T-helper 2 cell treated with Interferon-gamma antibody and Interleukin-4, amounts not matched to agents 100 ng/mL and 5 ng/mL, for 36 hours (primary cell): Measurements from ENCODE around the gene NELFE. TPM values are rescaled to one million over a fixed set of nuclear protein-coding genes. Genes with fewer than 3 reads are reported as not detected.
"Not testable (repeated sequence)": the region's sequence is repeated elsewhere in the genome, so short reads cannot be mapped to it uniquely, and the experiment has no call there.

Experiments
- intact Hi-C: fragments of 100-400 bp; cut with micrococcal nuclease; formaldehyde crosslinking; loops from one replicate; pipeline ENCODE4 v1.15.1; 2023
- total RNA-seq: library from RNA; stranded (reverse); gene quantifications from 2 replicates; pipeline ENCODE4 v1.2.3, GENCODE V29; 2022

NELFE gene
- total RNA-seq, 1 donor from 2014 or later = 75.8 TPM

DNA sequence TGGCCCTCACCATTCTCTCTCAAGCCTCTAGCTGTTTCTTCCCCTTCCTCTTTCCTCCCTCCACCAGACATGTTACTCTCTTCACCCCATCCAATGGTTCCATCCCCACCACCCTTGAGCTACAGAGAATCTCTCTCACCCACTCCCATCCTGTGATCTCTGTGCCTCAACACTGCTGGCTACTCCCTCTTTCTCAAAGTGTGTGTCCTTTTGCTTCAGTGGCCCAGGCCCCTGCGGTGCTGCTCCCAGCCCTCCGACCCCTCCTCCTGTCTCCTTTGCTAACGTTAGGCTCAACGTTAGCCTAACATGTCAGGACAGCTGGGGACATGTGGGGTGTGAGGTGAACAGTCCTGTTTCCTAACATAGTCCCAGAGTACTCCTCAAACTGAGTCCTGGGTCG lies 5.9 kb downstream of the NELFE start:
- intact Hi-C loops = loop anchor here (10.0 kb wide), 1 partner anchor 408 kb away; the partner anchor contains the start of genes ATP6V1G2, DDX39B and NFKBIL1

DNA sequence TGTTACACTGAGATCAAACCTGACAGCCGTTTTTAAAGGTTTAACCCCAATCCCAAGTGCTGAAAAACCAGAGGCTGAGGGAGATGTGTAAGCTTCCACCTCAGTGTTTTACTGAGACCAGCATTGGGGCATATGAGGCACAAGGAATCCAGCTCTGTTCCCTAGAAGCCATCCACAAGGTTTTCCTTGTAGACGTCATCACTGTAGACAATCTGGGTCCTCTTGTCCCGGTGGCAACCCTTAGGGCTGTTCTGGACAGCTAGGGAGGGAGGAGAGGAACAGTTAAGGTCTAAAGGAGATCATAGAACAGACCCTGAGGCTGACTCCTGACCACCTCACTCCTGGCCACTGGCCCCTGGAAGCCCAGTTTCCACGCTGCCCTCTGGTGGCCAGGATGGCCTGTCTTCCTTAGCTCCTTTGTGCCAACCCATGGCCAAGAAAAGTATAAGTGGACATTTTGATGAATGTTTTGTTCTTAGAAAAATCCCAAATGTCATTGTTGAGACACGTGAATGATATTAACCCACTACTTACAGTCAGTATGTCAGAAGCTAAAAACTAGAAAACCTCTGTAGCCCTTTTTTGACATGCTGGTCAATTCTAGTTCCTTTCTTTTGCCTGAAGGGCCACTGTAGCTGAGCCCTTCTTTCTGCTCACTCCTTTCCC lies 6.5 kb downstream of the NELFE start:
- intact Hi-C loops = loop anchor here (10.0 kb wide), 1 partner anchor 407 kb away; the partner anchor contains the start of genes ATP6V1G2, DDX39B and NFKBIL1

DNA sequence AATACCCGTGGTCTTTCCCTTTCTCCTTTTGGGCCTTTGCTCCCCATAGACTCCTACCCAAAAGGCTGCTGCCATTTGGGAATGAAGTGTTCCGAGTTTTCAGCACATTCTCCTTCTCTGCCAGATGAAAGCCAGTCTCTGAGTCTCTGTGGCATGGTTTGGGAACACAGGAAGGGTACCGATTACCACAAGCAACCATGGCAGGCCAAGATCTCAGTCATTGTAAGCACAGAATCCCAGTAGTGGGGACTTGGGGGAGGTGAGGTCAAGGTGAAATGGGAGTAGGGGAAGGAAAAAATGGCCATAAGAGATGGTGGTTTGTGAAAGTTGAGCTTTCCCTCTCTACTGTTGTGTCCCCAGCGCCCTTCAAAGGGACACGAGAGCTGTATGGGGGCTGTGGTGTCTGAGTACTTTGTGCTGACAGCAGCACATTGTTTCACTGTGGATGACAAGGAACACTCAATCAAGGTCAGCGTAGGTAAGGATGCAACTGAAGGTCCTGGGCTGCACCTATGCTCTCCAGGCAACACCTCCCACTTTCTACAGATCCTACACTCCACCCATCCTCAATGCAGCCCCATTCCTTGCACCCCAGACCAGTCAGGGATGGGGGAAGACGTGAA lies 8.7 kb downstream of the NELFE start:
- intact Hi-C loops = loop anchor here (10.0 kb wide), 1 partner anchor 405 kb away; the partner anchor contains the start of genes ATP6V1G2, DDX39B and NFKBIL1

DNA sequence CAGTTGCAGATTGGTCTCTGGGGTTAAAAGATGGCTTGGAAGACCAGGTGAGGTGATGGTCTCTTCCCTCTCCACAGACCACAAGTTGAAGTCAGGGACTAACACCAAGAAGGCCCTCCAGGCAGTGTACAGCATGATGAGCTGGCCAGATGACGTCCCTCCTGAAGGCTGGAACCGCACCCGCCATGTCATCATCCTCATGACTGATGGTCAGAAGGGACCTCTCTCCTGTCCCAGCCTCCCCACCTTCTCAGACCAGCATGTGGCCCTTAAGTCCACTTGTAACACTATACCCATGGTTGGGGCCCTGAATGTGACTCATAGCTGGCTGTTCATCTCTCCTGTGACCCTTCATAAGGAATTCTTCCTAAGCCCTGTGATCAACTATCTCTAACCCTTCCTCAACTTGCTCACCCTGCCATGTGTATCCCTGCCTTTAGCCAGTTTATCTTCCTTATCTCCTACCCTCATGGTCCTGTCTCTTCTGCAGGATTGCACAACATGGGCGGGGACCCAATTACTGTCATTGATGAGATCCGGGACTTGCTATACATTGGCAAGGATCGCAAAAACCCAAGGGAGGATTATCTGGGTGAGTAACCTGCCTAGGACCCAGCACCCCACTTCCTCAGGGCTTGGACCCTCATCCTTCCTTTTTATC lies 9.9 kb downstream of the NELFE start:
- intact Hi-C loops = no loop called here

DNA sequence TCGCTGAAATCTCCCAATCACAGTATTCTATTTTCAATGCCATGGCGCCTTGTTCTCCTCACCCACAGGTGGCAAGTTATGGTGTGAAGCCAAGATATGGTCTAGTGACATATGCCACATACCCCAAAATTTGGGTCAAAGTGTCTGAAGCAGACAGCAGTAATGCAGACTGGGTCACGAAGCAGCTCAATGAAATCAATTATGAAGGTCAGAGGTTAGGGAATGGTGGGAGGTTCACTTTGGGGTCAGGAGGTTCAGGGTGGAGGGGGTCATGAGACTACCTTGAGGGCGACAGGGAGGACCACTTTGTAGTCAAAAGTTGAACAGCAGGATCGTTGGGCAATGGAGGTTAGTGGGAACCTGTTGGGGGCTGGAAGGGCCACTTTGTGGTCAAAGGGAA lies 10.5 kb downstream of the NELFE start:
- intact Hi-C loops = no loop called here

DNA sequence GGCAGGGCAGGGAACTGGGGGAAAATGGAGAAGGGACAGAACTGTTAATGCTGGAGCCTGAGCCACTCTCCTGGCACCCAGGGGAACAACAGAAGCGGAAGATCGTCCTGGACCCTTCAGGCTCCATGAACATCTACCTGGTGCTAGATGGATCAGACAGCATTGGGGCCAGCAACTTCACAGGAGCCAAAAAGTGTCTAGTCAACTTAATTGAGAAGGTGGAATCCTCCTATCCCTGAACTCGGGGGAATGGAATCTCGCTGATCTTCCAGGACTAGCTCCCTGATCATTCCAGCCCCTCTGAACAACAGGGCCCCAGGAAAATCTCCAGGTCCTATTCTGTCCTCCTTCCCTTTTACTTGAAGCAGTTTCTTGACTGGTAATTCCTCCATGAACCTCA lies 10.9 kb downstream of the NELFE start:
- intact Hi-C loops = no loop called here

DNA sequence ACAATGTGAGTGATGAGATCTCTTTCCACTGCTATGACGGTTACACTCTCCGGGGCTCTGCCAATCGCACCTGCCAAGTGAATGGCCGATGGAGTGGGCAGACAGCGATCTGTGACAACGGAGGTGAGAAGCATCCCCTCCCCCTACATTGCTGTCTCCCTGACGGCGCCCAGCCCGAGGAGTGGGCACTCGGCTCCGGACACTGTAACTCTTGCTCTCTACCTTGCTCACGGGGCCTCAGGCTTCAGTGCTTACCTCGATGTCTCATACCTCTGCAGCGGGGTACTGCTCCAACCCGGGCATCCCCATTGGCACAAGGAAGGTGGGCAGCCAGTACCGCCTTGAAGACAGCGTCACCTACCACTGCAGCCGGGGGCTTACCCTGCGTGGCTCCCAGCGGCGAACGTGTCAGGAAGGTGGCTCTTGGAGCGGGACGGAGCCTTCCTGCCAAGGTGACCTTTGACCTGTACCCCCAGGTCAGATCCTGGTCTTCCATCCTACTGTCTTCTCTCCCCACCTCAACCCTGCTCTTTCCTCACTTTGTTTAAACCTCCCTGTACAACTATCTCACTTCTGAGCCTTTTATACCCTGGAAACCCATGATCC lies 11.6 kb downstream of the NELFE start:
- intact Hi-C loops = no loop called here

DNA sequence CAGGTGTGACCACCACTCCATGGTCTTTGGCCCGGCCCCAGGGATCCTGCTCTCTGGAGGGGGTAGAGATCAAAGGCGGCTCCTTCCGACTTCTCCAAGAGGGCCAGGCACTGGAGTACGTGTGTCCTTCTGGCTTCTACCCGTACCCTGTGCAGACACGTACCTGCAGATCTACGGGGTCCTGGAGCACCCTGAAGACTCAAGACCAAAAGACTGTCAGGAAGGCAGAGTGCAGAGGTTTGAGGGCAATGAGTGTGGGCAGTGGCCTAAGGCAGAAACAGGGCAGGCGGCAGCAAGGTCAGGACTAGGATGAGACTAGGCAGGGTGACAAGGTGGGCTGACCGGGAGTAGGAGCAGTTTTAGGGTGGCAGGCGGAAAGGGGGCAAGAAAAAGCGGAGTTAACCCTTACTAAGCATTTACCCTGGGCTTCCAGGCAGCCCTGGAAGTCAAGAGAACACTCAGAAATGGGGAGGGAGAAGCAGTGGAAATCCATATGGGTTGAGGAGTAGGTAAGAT lies 12.3 kb downstream of the NELFE start:
- intact Hi-C loops = no loop called here

DNA sequence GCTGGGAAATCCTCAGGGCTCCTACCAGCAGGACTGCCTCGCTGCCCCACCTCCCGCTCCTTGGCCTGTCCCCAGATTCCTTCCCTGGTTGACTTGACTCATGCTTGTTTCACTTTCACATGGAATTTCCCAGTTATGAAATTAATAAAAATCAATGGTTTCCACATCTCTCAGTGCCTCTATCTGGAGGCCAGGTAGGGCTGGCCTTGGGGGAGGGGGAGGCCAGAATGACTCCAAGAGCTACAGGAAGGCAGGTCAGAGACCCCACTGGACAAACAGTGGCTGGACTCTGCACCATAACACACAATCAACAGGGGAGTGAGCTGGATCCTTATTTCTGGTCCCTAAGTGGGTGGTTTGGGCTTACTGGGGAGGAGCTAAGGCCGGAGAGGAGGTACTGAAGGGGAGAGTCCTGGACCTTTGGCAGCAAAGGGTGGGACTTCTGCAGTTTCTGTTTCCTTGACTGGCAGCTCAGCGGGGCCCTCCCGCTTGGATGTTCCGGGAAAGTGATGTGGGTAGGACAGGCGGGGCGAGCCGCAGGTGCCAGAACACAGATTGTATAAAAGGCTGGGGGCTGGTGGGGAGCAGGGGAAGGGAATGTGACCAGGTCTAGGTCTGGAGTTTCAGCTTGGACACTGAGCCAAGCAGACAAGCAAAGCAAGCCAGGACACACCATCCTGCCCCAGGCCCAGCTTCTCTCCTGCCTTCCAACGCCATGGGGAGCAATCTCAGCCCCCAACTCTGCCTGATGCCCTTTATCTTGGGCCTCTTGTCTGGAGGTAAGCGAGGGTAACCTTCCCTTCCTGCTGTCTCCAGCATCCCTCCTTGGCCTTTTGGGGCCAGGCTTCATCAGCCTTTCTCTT lies 13.0 kb downstream of the NELFE start, which contains the start of gene CFB:
CFB (plus strand) TSS at position 589 of the 863 bp plus-strand sequence; CDS start at position 716, 127 bp downstream.
- intact Hi-C loops = no loop called here

DNA sequence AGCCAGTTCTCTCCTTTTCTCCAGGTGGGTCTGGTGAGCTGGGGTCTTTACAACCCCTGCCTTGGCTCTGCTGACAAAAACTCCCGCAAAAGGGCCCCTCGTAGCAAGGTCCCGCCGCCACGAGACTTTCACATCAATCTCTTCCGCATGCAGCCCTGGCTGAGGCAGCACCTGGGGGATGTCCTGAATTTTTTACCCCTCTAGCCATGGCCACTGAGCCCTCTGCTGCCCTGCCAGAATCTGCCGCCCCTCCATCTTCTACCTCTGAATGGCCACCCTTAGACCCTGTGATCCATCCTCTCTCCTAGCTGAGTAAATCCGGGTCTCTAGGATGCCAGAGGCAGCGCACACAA lies 13.6 kb downstream of the NELFE start:
- intact Hi-C loops = no loop called here

DNA sequence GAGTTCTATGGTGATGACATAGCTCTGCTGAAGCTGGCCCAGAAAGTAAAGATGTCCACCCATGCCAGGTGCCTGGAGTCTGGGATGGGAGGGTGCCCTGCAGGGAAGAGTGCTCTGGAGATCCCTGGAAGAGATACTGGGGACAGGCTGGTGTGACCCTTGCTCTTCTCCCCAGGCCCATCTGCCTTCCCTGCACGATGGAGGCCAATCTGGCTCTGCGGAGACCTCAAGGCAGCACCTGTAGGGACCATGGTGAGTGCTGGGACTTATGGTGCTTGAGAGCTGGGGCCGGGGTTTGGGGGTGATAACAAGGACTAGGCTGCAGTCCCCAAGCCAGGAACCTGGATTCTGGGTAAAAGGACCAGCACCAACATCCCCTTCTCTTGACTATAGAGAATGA lies 15.0 kb downstream of the NELFE start:
- intact Hi-C loops = no loop called here

DNA sequence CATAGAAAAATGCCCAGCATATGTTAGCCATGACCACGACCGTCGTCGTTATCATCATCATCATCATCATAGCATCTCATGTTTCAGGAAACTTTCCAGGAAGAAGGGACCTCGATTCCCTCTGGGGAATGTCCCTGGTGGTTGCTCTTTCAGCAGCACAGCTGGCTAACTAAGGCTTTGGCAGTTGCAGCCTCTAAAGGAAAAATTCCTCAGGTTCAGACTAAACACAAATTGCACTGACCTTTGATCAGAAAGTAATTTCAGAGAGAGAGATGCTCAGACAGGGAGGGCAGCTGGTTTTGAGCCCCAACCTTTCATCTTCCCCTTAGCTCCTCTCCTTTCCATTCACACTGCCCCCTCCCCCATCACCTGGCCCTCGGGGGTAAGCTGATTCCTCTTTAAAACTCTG lies 18.5 kb downstream of the NELFE start:
- intact Hi-C loops = no loop called here

DNA sequence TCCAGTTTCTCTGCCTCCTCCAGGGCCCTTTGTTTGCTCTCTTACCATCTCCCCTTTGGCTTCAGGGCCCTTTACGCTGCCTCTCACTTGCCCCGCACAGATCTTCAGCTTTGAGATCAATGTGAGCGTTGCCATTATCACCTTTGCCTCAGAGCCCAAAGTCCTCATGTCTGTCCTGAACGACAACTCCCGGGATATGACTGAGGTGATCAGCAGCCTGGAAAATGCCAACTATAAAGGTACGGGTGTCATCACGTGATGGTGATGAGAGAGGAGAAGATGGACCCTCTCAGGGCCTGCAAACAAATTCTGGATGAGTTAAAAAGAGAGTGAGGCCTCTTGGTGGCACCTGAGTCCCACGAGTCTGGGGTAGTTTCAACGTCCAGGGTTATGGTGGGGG lies 22.9 kb downstream of the NELFE start:
- intact Hi-C loops = no loop called here

DNA sequence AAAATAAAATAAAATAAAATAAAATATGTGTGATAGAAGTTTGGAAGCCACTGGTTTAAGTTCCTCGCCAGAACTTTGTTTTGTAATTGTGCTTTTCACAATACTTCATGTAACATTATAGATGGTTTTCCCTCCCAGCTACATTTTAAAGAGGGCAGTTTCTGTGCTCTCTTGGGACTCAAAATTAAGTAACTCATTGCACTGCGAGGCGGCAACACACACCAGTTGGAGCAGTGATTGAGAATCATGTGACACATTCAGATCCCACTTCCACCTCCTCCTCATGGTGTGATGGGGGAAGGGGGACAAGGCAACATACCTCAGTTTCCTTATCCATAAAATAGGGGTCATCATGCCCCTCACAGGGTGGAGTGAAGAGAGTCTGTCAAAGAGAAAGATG lies 23.8 kb downstream of the NELFE start:
- intact Hi-C loops = no loop called here

DNA sequence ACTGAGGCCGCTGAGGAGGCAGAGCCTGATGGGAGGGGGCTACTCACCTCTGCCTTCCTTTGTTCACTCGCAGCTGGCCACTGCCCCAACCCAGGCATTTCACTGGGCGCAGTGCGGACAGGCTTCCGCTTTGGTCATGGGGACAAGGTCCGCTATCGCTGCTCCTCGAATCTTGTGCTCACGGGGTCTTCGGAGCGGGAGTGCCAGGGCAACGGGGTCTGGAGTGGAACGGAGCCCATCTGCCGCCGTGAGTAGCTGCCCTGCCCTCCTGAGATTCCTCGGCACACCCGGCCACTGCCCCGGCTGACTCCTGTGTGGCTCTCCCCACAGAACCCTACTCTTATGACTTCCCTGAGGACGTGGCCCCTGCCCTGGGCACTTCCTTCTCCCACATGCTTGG lies 25.2 kb downstream of the NELFE start:
- intact Hi-C loops = no loop called here

DNA sequence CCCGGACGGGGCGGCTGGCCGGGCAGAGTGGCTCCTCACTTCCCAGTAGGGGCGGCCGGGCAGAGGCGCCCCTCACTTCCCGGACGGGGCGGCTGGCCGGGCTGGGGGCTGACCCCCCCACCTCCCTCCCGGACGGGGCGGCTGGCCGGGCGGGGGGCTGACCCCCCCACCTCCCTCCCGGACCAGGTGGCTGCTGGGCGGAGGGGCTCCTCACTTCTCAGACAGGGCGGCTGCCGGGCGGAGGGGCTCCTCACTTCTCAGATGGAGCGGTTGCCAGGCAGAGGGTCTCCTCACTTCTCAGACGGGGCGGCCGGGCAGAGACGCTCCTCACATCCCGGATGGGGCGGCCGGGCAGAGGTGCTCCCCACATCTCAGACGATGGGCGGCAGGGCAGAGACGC lies 26.6 kb downstream of the NELFE start:
- intact Hi-C loops = not testable (repeated sequence)

DNA sequence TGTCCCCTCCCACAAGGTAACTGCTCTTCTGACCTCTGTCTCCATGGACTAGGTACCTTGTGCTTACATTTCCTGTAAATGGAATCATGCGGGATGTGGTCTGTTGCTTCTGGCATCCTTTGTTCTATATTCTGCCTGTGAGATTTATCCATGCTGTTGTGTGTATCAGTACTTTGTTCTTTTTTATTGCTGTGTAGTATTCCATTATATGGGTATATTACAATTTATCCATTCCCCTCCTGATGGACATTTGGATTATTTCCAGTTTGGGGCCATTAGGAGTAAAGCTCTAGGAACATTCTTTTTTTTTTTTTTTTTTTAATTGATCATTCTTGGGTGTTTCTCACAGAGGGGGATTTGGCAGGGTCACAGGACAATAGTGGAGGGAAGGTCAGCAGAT lies 27.8 kb downstream of the NELFE start:
- intact Hi-C loops = no loop called here

DNA sequence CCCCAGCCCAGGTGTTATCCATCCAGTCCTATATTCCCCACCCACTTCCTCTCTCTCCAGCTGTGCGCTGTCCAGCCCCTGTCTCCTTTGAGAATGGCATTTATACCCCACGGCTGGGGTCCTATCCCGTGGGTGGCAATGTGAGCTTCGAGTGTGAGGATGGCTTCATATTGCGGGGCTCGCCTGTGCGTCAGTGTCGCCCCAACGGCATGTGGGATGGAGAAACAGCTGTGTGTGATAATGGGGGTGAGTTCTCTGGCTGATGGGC lies 30.2 kb downstream of the NELFE start:
- intact Hi-C loops = no loop called here

DNA sequence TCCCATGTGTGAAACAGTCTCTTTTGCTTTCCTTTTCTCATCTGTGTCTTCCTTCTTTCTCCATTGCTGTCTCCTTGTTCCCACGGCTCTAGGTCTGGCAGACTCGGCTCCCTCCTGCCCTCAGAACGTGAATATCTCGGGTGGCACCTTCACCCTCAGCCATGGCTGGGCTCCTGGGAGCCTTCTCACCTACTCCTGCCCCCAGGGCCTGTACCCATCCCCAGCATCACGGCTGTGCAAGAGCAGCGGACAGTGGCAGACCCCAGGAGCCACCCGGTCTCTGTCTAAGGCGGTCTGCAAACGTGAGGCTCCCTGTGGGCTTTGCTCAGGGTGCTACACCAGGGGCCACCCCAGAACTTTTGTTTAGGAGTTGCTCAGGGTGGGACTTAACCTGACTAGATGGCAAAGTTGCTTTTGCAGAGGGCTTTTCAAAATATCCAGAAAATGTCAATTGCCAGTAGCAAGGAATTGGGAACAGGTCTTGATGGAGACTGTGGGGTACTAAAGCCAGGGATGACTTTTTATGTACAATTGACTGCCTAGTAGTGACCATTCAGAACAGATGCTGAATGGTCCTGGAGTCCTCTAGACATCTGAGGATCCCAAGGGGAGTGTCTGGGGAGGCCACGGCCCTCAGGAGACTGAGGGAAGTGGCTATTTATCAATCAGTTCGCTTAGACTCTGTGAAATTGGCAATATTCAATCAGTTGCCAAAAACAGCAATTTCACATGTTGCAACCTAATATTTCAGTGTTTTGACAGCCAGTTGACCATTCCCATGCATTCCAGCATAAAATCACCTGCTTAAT lies 30.7 kb downstream of the NELFE start:
- intact Hi-C loops = no loop called here

DNA sequence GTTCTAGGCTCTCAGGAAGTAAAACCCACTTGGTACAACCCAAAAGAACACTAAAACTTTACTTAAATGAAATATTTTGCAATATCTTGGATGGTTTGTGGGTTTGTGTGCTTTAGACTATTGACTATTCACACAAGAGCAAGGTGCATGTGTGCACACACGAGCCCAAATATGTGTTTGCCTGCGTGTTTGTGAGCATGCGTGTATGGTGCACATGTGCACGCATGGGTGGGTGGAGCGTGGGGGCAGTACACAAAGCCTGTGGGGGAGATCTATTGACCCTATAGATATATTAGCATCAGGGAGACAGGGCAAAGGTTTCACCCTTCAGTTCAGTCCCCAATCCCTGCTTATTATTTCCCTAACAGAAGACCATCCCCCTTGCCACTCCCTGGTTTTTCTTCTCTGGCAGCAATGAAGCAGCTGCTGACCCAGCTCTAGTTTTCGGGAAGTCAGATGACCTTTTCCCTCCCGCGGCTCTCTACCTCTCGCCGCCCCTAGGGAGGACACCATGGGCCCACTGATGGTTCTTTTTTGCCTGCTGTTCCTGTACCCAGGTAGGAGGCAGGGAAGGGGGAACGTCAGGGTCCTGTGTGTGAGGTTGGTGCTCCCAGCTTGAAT lies 31.4 kb downstream of the NELFE start, which contains the start of gene C2:
C2 (plus strand) TSS at position 476 of the 621 bp plus-strand sequence; CDS start at position 512, 36 bp downstream.
- intact Hi-C loops = no loop called here
